ENCODE measurements around the gene FOXP4. TPM values are rescaled to one million over a fixed set of nuclear protein-coding genes. Genes with fewer than 3 reads are reported as not detected.
A peak's percentile ranks its signal among the peaks of the same experiment; 100 is the strongest.

Gene FOXP4
- total RNA-seq, 1 donor from 2014 or later, result 27.9 TPM

DNA sequence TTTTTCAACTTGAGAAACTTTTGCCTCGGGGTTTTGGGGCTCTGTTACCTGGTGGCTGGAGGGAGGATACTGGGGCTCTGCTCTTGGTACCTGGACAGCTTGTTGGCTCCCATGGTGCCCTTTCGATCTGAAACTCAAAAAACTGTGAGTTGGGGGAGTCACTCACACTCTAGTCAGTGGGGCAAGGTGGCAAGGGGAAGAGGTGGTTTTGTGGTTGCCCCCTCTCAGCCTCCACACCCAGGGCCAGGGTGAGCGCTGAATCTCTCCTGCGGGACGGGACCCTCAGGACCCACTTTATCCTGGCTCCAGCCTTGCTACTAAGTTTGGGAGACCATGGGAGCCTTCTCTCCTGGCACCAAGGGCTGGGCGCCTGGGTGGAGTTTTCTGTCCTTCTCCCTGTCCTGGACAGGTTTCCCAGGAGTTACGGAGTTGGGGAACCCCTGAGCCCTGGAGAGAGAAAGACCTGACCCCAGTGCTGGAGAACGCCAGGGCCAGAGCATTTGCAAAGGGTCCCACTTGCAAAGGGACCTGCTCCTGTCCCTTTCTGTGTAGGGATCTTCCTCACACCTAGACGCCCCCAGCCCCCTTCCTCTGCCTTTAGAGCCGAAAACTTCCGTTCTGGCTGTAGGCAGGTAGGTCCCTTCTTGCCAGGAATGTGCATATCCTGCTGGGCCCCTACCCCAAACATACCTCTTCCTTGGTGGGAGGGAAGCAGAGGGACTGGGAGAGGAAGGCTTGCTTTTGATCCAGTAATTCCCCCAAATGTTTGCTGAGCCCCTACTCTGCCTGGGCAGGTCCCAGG lies 2.9 kb downstream of the FOXP4 start:
- peaks cover 8% of the 10 kb centered on the region for H3K27me3 Mint-ChIP-seq (ENCODE audit: unreplicated experiment)
- H3K9me3 Mint-ChIP-seq (ENCODE audit: unreplicated experiment), result peaks cover 8% of the 10 kb centered on the region
- peak overlapping the region; percentile 79 for H3K4me3 Mint-ChIP-seq (ENCODE audit: unreplicated experiment)
- no peaks in the 10 kb centered on the region for H3K36me3 Mint-ChIP-seq (ENCODE audit: unreplicated experiment)
- TF ChIP-seq, protein P1, sequence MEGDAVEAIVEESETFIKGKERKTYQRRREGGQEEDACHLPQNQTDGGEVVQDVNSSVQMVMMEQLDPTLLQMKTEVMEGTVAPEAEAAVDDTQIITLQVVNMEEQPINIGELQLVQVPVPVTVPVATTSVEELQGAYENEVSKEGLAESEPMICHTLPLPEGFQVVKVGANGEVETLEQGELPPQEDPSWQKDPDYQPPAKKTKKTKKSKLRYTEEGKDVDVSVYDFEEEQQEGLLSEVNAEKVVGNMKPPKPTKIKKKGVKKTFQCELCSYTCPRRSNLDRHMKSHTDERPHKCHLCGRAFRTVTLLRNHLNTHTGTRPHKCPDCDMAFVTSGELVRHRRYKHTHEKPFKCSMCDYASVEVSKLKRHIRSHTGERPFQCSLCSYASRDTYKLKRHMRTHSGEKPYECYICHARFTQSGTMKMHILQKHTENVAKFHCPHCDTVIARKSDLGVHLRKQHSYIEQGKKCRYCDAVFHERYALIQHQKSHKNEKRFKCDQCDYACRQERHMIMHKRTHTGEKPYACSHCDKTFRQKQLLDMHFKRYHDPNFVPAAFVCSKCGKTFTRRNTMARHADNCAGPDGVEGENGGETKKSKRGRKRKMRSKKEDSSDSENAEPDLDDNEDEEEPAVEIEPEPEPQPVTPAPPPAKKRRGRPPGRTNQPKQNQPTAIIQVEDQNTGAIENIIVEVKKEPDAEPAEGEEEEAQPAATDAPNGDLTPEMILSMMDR (IDR thresholded peaks at IDR 0.05; ENCODE audit: partially characterized antibody, unreplicated experiment), result no peak
- H3K27ac Mint-ChIP-seq (ENCODE audit: unreplicated experiment), result no peak overlapping the region
- DNase-seq, result no peak
- H3K4me1 Mint-ChIP-seq (ENCODE audit: low read depth, unreplicated experiment), result peaks cover 14% of the 10 kb centered on the region

DNA sequence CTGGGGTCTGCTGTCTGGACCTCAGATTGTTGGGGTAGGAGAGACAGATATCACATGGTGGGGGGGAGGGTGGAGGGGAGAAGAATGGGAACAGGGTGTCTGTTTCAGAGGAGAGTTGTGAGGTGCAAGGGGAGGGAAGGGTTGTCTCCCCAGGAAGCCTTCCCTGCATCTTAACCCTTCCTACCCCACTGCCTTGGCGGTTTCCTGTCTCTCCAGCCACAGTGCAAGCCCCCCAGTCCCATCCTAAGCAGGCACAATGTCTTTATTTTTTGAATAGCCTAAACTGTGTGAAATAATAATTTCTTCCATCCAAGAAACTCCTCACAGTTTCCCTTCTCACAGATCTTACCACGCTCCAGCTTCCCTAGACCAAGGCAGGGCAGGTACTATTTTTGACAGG lies 3.5 kb downstream of the FOXP4 start:
- peak overlapping the region; percentile 42 for H3K4me3 Mint-ChIP-seq (ENCODE audit: unreplicated experiment)
- peaks cover 8% of the 10 kb centered on the region for H3K9me3 Mint-ChIP-seq (ENCODE audit: unreplicated experiment)
- H3K27ac Mint-ChIP-seq (ENCODE audit: unreplicated experiment), result no peak overlapping the region
- H3K4me1 Mint-ChIP-seq (ENCODE audit: low read depth, unreplicated experiment), result peaks cover 14% of the 10 kb centered on the region
- peaks cover 8% of the 10 kb centered on the region for H3K27me3 Mint-ChIP-seq (ENCODE audit: unreplicated experiment)
- TF ChIP-seq, protein P1 (IDR thresholded peaks at IDR 0.05; ENCODE audit: partially characterized antibody, unreplicated experiment), result no peak
- H3K36me3 Mint-ChIP-seq (ENCODE audit: unreplicated experiment), result no peaks in the 10 kb centered on the region
- DNase-seq, result no peak

- H3K4me1 Mint-ChIP-seq (ENCODE audit: low read depth, unreplicated experiment), result peaks cover 18% of the 10 kb centered on the region
- no peak for DNase-seq
- TF ChIP-seq, protein P1 (IDR thresholded peaks at IDR 0.05; ENCODE audit: partially characterized antibody, unreplicated experiment), result no peak
- no peak overlapping the region for H3K27ac Mint-ChIP-seq (ENCODE audit: unreplicated experiment)
- peaks cover 6% of the 10 kb centered on the region for H3K27me3 Mint-ChIP-seq (ENCODE audit: unreplicated experiment)
- H3K9me3 Mint-ChIP-seq (ENCODE audit: unreplicated experiment), result peaks cover 7% of the 10 kb centered on the region
- no peak overlapping the region for H3K4me3 Mint-ChIP-seq (ENCODE audit: unreplicated experiment)
- no peaks in the 10 kb centered on the region for H3K36me3 Mint-ChIP-seq (ENCODE audit: unreplicated experiment)
Observed at GRCh38 chr6:41551086-41551700, 5.0 kb downstream of the FOXP4 start.

DNA sequence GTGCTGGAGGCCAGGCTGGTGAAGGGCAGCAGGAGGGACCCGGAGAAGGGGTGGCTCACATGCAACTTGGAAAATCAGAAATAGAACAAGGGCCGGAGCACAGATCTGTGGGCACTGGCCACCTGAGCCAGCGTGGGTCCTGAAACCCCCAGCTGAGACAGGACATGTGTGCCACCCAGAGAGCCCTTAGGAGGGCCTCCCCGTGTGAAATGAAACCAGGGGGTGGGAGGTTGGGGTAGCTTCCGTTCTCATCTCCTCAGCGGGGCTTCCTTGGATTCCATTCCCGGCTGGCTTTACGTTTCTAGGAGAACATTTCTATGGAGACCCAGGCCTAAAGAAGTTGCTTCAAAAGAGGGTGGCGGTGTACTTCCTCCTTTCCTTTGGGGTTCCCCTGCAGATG lies 5.7 kb downstream of the FOXP4 start:
- DNase-seq, result no peak
- H3K4me3 Mint-ChIP-seq (ENCODE audit: unreplicated experiment), result peak overlapping the region; percentile 40
- H3K9me3 Mint-ChIP-seq (ENCODE audit: unreplicated experiment), result peaks cover 7% of the 10 kb centered on the region
- peaks cover 6% of the 10 kb centered on the region for H3K27me3 Mint-ChIP-seq (ENCODE audit: unreplicated experiment)
- peaks cover 18% of the 10 kb centered on the region for H3K4me1 Mint-ChIP-seq (ENCODE audit: low read depth, unreplicated experiment)
- no peaks in the 10 kb centered on the region for H3K36me3 Mint-ChIP-seq (ENCODE audit: unreplicated experiment)
- TF ChIP-seq, protein P1 (IDR thresholded peaks at IDR 0.05; ENCODE audit: partially characterized antibody, unreplicated experiment), result no peak
- H3K27ac Mint-ChIP-seq (ENCODE audit: unreplicated experiment), result no peak overlapping the region

- H3K4me1 Mint-ChIP-seq (ENCODE audit: low read depth, unreplicated experiment), result peaks cover 18% of the 10 kb centered on the region
- TF ChIP-seq, protein P1 (IDR thresholded peaks at IDR 0.05; ENCODE audit: partially characterized antibody, unreplicated experiment), result no peak
- peaks cover 6% of the 10 kb centered on the region for H3K27me3 Mint-ChIP-seq (ENCODE audit: unreplicated experiment)
- peaks cover 5% of the 10 kb centered on the region for H3K9me3 Mint-ChIP-seq (ENCODE audit: unreplicated experiment)
- no peaks in the 10 kb centered on the region for H3K36me3 Mint-ChIP-seq (ENCODE audit: unreplicated experiment)
- no peak overlapping the region for H3K27ac Mint-ChIP-seq (ENCODE audit: unreplicated experiment)
- no peak for DNase-seq
- no peak overlapping the region for H3K4me3 Mint-ChIP-seq (ENCODE audit: unreplicated experiment)
Observed at GRCh38 chr6:41552723-41553122, 6.5 kb downstream of the FOXP4 start.
